H1 (cell line): ENCODE measurements around the gene ZXDC. TPM values are rescaled to one million over a fixed set of nuclear protein-coding genes. Genes with fewer than 3 reads are reported as not detected.
A peak's percentile ranks its signal among the peaks of the same experiment; 100 is the strongest.

Source experiments
- CTCF ChIA-PET: fragments of 300-600 bp; sonication (Branson Sonifier 250); formaldehyde crosslinking; loops from one replicate; lab custom pipeline; 2021; ENCODE audit not compliant: partially characterized antibody; lab: Charles Lee
- POLR2A ChIA-PET: fragments of 300-600 bp; sonication (Branson Sonifier 250); formaldehyde crosslinking; loops from one replicate; lab custom pipeline; 2021; ENCODE audit warnings: inconsistent platforms; ENCODE audit not compliant: partially characterized antibody; lab: Charles Lee
- DNase-seq, 2 experiments: peaks; one replicate each; pipeline versions ENCODE4 v3.0.0 to v3.0.0-alpha.2; 2010 to 2022; ENCODE audit warnings: low spot score in 2 of 2, low read depth in 1 of 2, mixed read lengths in 1 of 2
- FAIRE-seq: peaks from 2 replicates; lab custom pipeline; 2011; peaks lifted over from hg19 to GRCh38; lab: Jason Lieb, UNC
- H2AFZ ChIP-seq: 2 replicates; pipeline ENCODE4 v1.8.1; 2012; ENCODE audit warnings: low read length, inconsistent platforms
- H2AK5ac ChIP-seq: 2 replicates; pipeline ENCODE4 v1.6.1; 2013; ENCODE audit warnings: low read depth, low read length
- H2BK120ac ChIP-seq: replicated peaks from 2 replicates; pipeline ENCODE3; 2013; ENCODE audit warnings: low read depth, low read length, inconsistent platforms
- H2BK12ac ChIP-seq: 2 replicates; pipeline ENCODE4 v1.6.1; 2013; ENCODE audit warnings: low read depth, low read length
- H2BK15ac ChIP-seq: 2 replicates; pipeline ENCODE4 v1.6.1; 2013; ENCODE audit warnings: low read length
- H2BK20ac ChIP-seq: 2 replicates; pipeline ENCODE4 v1.6.1; 2013; ENCODE audit warnings: low read length
- H2BK5ac ChIP-seq: 2 replicates; pipeline ENCODE4 v1.6.1; 2013; ENCODE audit warnings: low read depth, low read length
- H3K14ac ChIP-seq: 2 replicates; pipeline ENCODE4 v1.6.1; 2013; ENCODE audit warnings: inconsistent platforms; ENCODE audit not compliant: insufficient read length
- H3K18ac ChIP-seq: 2 replicates; pipeline ENCODE4 v1.6.1; 2013; ENCODE audit warnings: low read length; ENCODE audit errors: extremely low read depth
- H3K23ac ChIP-seq: 2 replicates; pipeline ENCODE4 v1.6.1; 2013; ENCODE audit warnings: inconsistent platforms; ENCODE audit not compliant: insufficient read length
- H3K23me2 ChIP-seq: 2 replicates; pipeline ENCODE4 v1.6.1; 2013; ENCODE audit warnings: low read depth, low read length
- H3K27ac ChIP-seq: 2 replicates; pipeline ENCODE4 v1.6.1; 2011; ENCODE audit warnings: low read depth, low read length, inconsistent platforms
- H3K27me3 ChIP-seq, 4 experiments: replicated peaks in 1 of 4; 1 replicate in 1 of 4; 2 replicates in 3 of 4; pipeline versions ENCODE4 v1.6.1 to v1.8.1; 2011 to 2013; ENCODE audit warnings: low read length in 3 of 4, mild to moderate bottlenecking in 3 of 4, inconsistent platforms in 2 of 4, mixed read lengths in 2 of 4, moderate library complexity in 1 of 4; ENCODE audit not compliant: control insufficient read depth in 3 of 4, insufficient read depth in 3 of 4; ENCODE audit errors: extremely low read depth in 1 of 4
- H3K36me3 ChIP-seq, 4 experiments: 2 replicates each; pipeline versions ENCODE4 v1.6.1 to v1.8.1; 2011 to 2013; ENCODE audit warnings: mild to moderate bottlenecking in 4 of 4, low read length in 3 of 4, moderate library complexity in 2 of 4, control low read depth in 1 of 4, inconsistent platforms in 1 of 4; ENCODE audit not compliant: insufficient read depth in 4 of 4, control insufficient read depth in 2 of 4
- H3K4ac ChIP-seq: replicated peaks from 2 replicates; pipeline ENCODE3; 2013; ENCODE audit warnings: low read length, low read depth, mixed read lengths, inconsistent platforms; ENCODE audit not compliant: insufficient read length
- H3K4me1 ChIP-seq, 4 experiments: replicated peaks in 1 of 4; 1 replicate in 1 of 4; 2 replicates in 3 of 4; pipeline versions ENCODE4 v1.6.1 to v1.8.1; 2011 to 2013; ENCODE audit warnings: low read length in 3 of 4, inconsistent platforms in 2 of 4, mixed read lengths in 1 of 4; ENCODE audit not compliant: insufficient read depth in 4 of 4, control insufficient read depth in 3 of 4
- H3K4me2 ChIP-seq, 2 experiments: 2 replicates each; pipeline versions ENCODE4 v1.6.1 to v1.8.1; 2011 to 2013; ENCODE audit warnings: low read depth in 2 of 2, low read length in 2 of 2, control low read depth in 1 of 2, inconsistent platforms in 1 of 2, mild to moderate bottlenecking in 1 of 2; ENCODE audit not compliant: insufficient read depth in 1 of 2
- H3K4me3 ChIP-seq, 4 experiments: fragments of 200-600, 300-600 bp in 1 of 4; sonication (generic), shearing (Covaris generic), sonication (Bioruptor Twin) in 1 of 4; 2 replicates each; pipeline versions ENCODE4 v1.5.1 to v1.8.1; 2011 to 2016; ENCODE audit warnings: low read length in 4 of 4, low read depth in 3 of 4, control low read depth in 2 of 4, inconsistent platforms in 2 of 4, mild to moderate bottlenecking in 2 of 4, mixed read lengths in 1 of 4, moderate library complexity in 1 of 4; ENCODE audit not compliant: insufficient read depth in 2 of 4; ENCODE audit errors: extremely low read depth in 1 of 4
- H3K56ac ChIP-seq: replicated peaks from 2 replicates; pipeline ENCODE3; 2013; ENCODE audit warnings: low read depth, mild to moderate bottlenecking, mixed read lengths, low read length, inconsistent platforms; ENCODE audit not compliant: insufficient read length
- H3K79me1 ChIP-seq: 2 replicates; pipeline ENCODE4 v1.6.1; 2013; ENCODE audit warnings: low read depth, low read length, control low read depth
- H3K79me2 ChIP-seq, 2 experiments: 2 replicates each; pipeline versions ENCODE4 v1.6.1 to v1.8.1; 2012 to 2013; ENCODE audit warnings: low read length in 2 of 2, mild to moderate bottlenecking in 2 of 2, inconsistent platforms in 1 of 2; ENCODE audit not compliant: insufficient read depth in 2 of 2, control insufficient read depth in 1 of 2
- H3K9ac ChIP-seq, 4 experiments: replicated peaks in 1 of 4; 1 replicate in 1 of 4; 2 replicates in 3 of 4; pipeline versions ENCODE4 v1.6.1 to v1.8.1; 2011 to 2013; ENCODE audit warnings: low read depth in 3 of 4, low read length in 3 of 4, control low read depth in 2 of 4, mild to moderate bottlenecking in 2 of 4, moderate library complexity in 2 of 4, inconsistent platforms in 1 of 4; ENCODE audit errors: extremely low read depth in 1 of 4
- H3K9me3 ChIP-seq, 2 experiments: 2 replicates each; pipeline versions ENCODE4 v1.6.1 to v1.8.1; 2012 to 2013; ENCODE audit warnings: mild to moderate bottlenecking in 2 of 2, moderate library complexity in 2 of 2, control low read depth in 1 of 2, inconsistent platforms in 1 of 2, low read depth in 1 of 2, low read length in 1 of 2, mixed read lengths in 1 of 2; ENCODE audit not compliant: insufficient read depth in 2 of 2
- H4K20me1 ChIP-seq, 2 experiments: replicated peaks in 1 of 2; 2 replicates each; pipeline versions ENCODE3 to v1.8.1; 2011 to 2013; ENCODE audit warnings: inconsistent platforms in 2 of 2, low read length in 2 of 2, mild to moderate bottlenecking in 1 of 2; ENCODE audit not compliant: insufficient read depth in 2 of 2, control insufficient read depth in 1 of 2
- H4K5ac ChIP-seq: 2 replicates; pipeline ENCODE4 v1.6.1; 2013; ENCODE audit warnings: low read length, low read depth, mixed read lengths, inconsistent platforms; ENCODE audit not compliant: insufficient read length
- H4K8ac ChIP-seq: 2 replicates; pipeline ENCODE4 v1.8.0; 2013; ENCODE audit warnings: mild to moderate bottlenecking, moderate library complexity, low read length, inconsistent platforms; ENCODE audit not compliant: insufficient read depth; ENCODE audit errors: extremely low read depth
- H4K91ac ChIP-seq: replicated peaks from 2 replicates; pipeline ENCODE3; 2013; ENCODE audit warnings: low read length, mixed read lengths, inconsistent platforms; ENCODE audit not compliant: insufficient read length
- BRCA1 ChIP-seq: IDR thresholded peaks from 2 replicates; pipeline ENCODE4 v1.6.1; 2012; ENCODE audit warnings: low read depth, low read length, improper control_type of control experiment
- CBX8 ChIP-seq: fragments of 300-800, 300-1000 bp; sonication (generic); IDR thresholded peaks from 2 replicates; pipeline ENCODE4 v1.7.1; 2016; ENCODE audit warnings: low read depth, low read length, borderline replicate concordance
- GABPA ChIP-seq: IDR thresholded peaks from 2 replicates; pipeline ENCODE4 v1.6.1; 2011; ENCODE audit warnings: mild to moderate bottlenecking, low read length, moderate library complexity, borderline replicate concordance; ENCODE audit not compliant: insufficient read depth
- GTF2F1 ChIP-seq: IDR thresholded peaks from 2 replicates; pipeline ENCODE4 v1.6.1; 2012; ENCODE audit warnings: low read depth, low read length, improper control_type of control experiment, borderline replicate concordance
- KDM1A ChIP-seq: fragments of 200-600, 300-600 bp; sonication (generic); IDR thresholded peaks from 2 replicates; pipeline ENCODE4 v1.7.1; 2016; ENCODE audit warnings: mild to moderate bottlenecking, low read length, borderline replicate concordance
- POLR2A ChIP-seq, 2 experiments: IDR thresholded peaks; 1 replicate in 1 of 2; 2 replicates in 1 of 2; pipeline ENCODE4 v1.6.1; 2011; ENCODE audit warnings: low read depth in 2 of 2, low read length in 2 of 2, mild to moderate bottlenecking in 2 of 2; ENCODE audit errors: control extremely low read depth in 1 of 2
- SAP30 ChIP-seq: fragments of 300-600 bp; sonication (generic); IDR thresholded peaks from 2 replicates; pipeline ENCODE4 v1.7.1; 2012; ENCODE audit warnings: low read length, moderate library complexity, mild to moderate bottlenecking, inconsistent platforms; ENCODE audit not compliant: insufficient read depth, insufficient replicate concordance
- SIRT6 ChIP-seq: IDR thresholded peaks from one replicate; pipeline ENCODE4 v1.7.1; 2012; ENCODE audit warnings: low read length, inconsistent platforms
- SIX5 ChIP-seq: IDR thresholded peaks from 2 replicates; pipeline ENCODE4 v1.6.1; 2011; ENCODE audit warnings: mild to moderate bottlenecking, low read depth, low read length
- TAF1 ChIP-seq: IDR thresholded peaks from 2 replicates; pipeline ENCODE4 v1.6.1; 2011; ENCODE audit warnings: mild to moderate bottlenecking, low read depth, low read length
- TCF12 ChIP-seq: IDR thresholded peaks from 2 replicates; pipeline ENCODE4 v1.6.1; 2011; ENCODE audit warnings: low read depth, mild to moderate bottlenecking, low read length
- WGBS, 2 experiments: shearing (Covaris generic) in 1 of 2; methylation state at CpG; one replicate each; pipeline versions ENCODE4 v1.1.6 to v1.1.7; 2013 to 2015; ENCODE audit warnings: low lambda C conversion rate in 2 of 2, mixed read lengths in 2 of 2, inconsistent platforms in 1 of 2, low coverage in 1 of 2, missing lambda C conversion rate in 1 of 2; ENCODE audit not compliant: insufficient replicate concordance in 2 of 2, insufficient coverage in 1 of 2, insufficient read length in 1 of 2; ENCODE audit errors: extremely low coverage in 1 of 2, missing lambda C conversion rate in 1 of 2; 5-methylcytosine and 5-hydroxymethylcytosine counted together
- polyA plus RNA-seq, 7 experiments: library from polyadenylated mRNA; depleted of rRNA in 3 of 7; stranded (reverse) in 5 of 7; unstranded in 2 of 7; fragments of >200 nt in 5 of 7; fragments of 200-250 nt in 2 of 7; gene quantifications; 1 replicate in 5 of 7; 2 replicates in 1 of 7; 4 replicates in 1 of 7; pipeline versions ENCODE4 v1.2.1 to v1.2.3, GENCODE V29; 2011 to 2013; ENCODE audit warnings: missing spikeins in 2 of 7, mixed read lengths in 2 of 7
- total RNA-seq: library from RNA; stranded (reverse); fragmentation: NEBNext Ultra II Directional; extraction: Animal tissue kit (Norgen Biotek cat#: 25700); gene quantifications from 2 replicates; pipeline ENCODE4 v1.2.1, GENCODE V29; 2021
- TF ChIP-seq, protein P1 (sequence below): IDR thresholded peaks from 2 replicates; pipeline ENCODE4 v1.6.1; 2012; ENCODE audit warnings: inconsistent platforms

The ZXDC gene
- total and polyA plus RNA-seq, 2 of the 8 experiments (the other 6 are each of a cell fraction or from before 2014, with no cell fraction given), result 12.7 to 24.3 TPM

- no peak for FAIRE-seq
- H3K9ac ChIP-seq, result no peak overlapping the region
- no peaks in the 10 kb centered on the region for H4K20me1 ChIP-seq
- no peak overlapping the region for H3K4me2 ChIP-seq
- no peaks in the 10 kb centered on the region for H3K79me1 ChIP-seq
- H3K27ac ChIP-seq, result no peak overlapping the region
- H3K27me3 ChIP-seq, result no peaks in the 10 kb centered on the region; a peak in 1 of 7 replicates
- no peak overlapping the region for H2BK120ac ChIP-seq
- H3K56ac ChIP-seq, result no peak overlapping the region
- no peak overlapping the region for H3K18ac ChIP-seq
- no peak overlapping the region for H3K4ac ChIP-seq
- H4K8ac ChIP-seq, result no peak overlapping the region; the same call in 1 of the 2 replicates
- H4K91ac ChIP-seq, result no peak overlapping the region
- no peaks in the 10 kb centered on the region for H3K36me3 ChIP-seq
- POLR2A ChIA-PET, result interaction anchor here (1.0 to 2.1 kb wide), 3 partner anchors 19 to 26 kb away, joined by 3 to 7 read pairs (median 3); no protein-coding TSS in a partner anchor
- H3K23me2 ChIP-seq, result no peaks in the 10 kb centered on the region
- DNase-seq, result peak in 1 of 2 experiments; percentile 44
- CTCF ChIA-PET, result interaction anchor here (0.5 to 2.5 kb wide), 6 partner anchors 9 to 1567 kb away, joined by 3 to 9 read pairs (median 4); no protein-coding TSS in a partner anchor
- no peak overlapping the region for H2AFZ ChIP-seq
- no peak overlapping the region for H2BK5ac ChIP-seq
- no peaks in the 10 kb centered on the region for H3K9me3 ChIP-seq
- WGBS, 2 experiments, result 93% methylated on average over 56 of the region's 61 CpGs; no CpG with 5 or more reads in 1 of the 2 experiments
- H3K14ac ChIP-seq, result no peak overlapping the region
- H3K23ac ChIP-seq, result no peak overlapping the region
- no peak overlapping the region for H2BK12ac ChIP-seq
- no peak overlapping the region for H2BK15ac ChIP-seq
- peaks cover 0 to 7% (median 2%) of the 10 kb centered on the region in 4 experiments; a peak in 3 of 7 replicates for H3K4me1 ChIP-seq
- H3K4me3 ChIP-seq, result no peak overlapping the region
- no peak overlapping the region for H4K5ac ChIP-seq
- no peak overlapping the region for H2BK20ac ChIP-seq
- H2AK5ac ChIP-seq, result no peak overlapping the region
- no peaks in the 10 kb centered on the region for H3K79me2 ChIP-seq
- TF ChIP-seq BRCA1 (no peak), CBX8 (no peak), GABPA (no peak), KDM1A (no peak), TAF1 (no peak), SIX5 (no peak), SIRT6 (no peak), TCF12 (no peak), POLR2A (IDR thresholded peaks at IDR 0.05; ENCODE audit: control extremely low read depth in 1 of 2, low read depth in 2 of 2, low read length in 2 of 2) (no peak), GTF2F1 (no peak), SAP30 (no peak)
- TF ChIP-seq, protein P1, sequence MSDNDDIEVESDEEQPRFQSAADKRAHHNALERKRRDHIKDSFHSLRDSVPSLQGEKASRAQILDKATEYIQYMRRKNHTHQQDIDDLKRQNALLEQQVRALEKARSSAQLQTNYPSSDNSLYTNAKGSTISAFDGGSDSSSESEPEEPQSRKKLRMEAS, result no peak
Observed at GRCh38 chr3:126415661-126416591, 59.8 kb downstream of the ZXDC start.
